Activated effector memory CD4-positive, alpha-beta T cell treated with Interleukin-2 at 50 U/mL for 16 hours (primary cell): ENCODE data around the gene STX2.
"Not testable (repeated sequence)": the region's sequence is repeated elsewhere in the genome, so short reads cannot be mapped to it uniquely, and the experiment has no call there.

ENCODE experiments used
- DNase-seq: peaks from one replicate; pipeline ENCODE4 v3.0.0-alpha.2; 2020

STX2 gene

DNA sequence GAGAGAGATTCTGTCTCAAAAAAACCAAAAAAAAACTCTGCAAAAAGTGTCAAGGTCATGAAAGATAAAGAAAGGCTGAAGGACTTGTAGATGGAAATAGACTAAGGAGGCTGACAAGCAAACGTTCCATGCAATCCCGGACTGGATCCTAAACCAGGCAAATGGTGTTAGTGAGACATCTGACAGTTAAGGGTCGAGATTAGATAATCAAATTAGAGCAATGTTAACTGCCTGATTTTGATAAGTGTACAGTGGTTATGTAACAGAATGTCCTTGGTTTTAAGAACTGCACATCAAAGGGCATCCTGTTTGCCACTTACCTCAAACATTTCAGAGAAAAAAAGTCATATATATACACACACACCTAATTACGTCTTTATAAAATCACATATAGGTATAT, 29.4 kb upstream of the STX2 start:
- no peak for DNase-seq

- no peak for DNase-seq
Observed at GRCh38 chr12:130863298-130863697, 24.2 kb upstream of the STX2 start.

DNA sequence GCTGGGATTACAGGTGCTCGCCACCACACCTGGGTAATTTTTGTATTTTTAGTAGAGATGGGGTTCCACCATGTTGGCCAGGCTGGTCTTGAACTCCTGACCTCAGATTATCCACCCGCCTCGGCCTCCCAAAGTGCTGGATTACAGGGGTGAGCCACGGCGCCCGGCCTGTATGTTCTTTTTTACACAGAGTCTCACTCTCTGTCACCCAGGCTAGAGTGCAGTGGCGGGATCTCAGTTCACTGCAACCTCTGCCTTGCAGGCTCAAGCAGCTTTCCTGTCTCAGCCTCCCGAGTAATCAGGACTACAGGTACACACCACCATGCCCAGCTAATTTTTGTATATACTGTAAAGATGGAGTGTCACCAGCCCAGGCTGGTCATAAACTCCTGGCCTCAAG, 23.7 kb upstream of the STX2 start:
- not testable (repeated sequence) for DNase-seq

- no peak for DNase-seq
Observed at GRCh38 chr12:130862161-130862560, 23.1 kb upstream of the STX2 start.

DNA sequence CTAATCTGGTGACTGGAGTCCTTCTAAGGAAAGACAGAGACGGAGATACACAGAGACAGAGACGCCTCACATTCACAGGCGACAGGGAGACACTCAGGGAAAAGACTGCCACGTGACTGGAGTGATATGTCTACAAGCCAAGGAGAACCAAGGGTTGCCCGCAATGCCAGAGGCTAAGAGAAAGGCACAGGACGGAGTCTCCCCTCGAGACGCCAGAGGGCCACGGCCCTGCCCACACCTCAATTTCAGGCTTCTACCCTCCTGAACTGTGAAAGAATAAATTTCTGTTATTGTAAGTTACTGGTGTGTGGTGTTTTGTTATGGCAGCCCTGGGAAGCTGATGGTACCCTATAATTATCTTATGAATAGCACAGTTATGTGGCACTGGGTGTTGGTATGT, 21.3 kb upstream of the STX2 start:
- DNase-seq = no peak

GRCh38 chr12:130859161-130859560, 20.1 kb upstream of the STX2 start:
- DNase-seq = no peak

DNA sequence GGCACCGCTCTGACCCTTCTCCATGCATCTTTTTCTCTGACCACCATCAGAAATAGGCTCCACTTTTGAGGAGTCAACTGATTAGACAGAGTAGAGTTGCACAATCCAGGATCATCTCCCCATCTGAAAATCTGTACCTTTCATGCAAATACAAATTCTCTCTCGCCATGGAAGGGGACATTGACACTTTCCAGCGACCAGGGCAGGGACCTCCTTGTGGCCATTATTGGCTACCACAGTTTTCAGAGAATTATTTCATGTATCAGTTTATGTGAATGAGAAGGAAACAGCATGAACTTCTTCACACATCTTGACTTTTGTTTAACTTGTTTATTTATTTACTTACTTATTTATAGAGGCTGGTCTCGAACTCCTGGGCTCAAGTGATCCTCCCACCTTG, 19.0 kb upstream of the STX2 start:
- DNase-seq = no peak

DNA sequence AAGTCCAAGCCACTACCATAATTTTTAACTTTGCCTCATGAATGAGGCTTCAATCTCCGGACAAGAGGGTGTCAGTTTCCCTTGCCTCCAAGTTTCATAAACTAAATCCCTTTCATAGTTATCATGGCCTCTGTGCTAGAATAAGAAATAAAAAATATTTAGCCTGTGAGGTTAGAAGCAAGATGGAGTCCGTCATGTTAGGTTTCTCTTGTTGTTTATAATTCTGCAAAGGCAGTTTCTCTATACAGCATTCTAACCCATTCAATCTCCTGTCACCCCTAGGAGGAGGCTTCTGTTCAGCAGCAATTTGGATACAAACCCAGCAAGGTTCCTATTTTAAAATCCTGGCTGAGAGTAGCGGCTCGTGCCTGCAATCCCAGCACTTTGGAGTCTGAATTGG, 17.0 kb upstream of the STX2 start:
- DNase-seq = no peak

- DNase-seq = no peak
Observed at GRCh38 chr12:130850418-130851021, 11.5 kb upstream of the STX2 start.

GRCh38 chr12:130849561-130850417, 10.7 kb upstream of the STX2 start:
- DNase-seq = no peak

DNA sequence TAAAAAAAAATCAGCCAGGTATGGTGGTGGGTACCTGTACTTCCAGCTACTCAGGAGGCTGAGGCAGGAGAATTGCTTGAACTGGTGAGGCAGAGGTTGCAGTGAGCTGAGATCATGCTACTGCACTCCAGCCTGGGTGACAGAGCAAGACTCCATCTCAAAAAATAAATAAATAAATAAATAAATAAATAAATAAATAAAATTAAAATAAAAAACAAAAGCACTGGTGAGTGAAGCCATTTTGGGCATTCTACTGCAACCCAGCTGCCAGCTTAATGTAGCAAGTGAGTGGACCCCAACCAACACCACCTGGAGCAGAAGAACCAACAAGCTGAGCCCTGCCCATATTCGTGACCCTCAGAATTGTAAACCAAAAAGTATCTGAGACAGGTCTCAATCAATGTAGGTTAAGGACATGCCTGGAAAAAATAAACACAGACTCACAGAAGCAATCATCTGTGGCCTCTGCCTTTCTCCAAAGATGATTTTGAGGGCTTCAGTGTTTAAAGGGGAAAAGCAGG, 9.8 kb upstream of the STX2 start:
- not testable (repeated sequence) for DNase-seq

- DNase-seq = not testable (repeated sequence)
Observed at GRCh38 chr12:130848105-130848504, 9.1 kb upstream of the STX2 start.

GRCh38 chr12:130847112-130847511, 8.1 kb upstream of the STX2 start:
- DNase-seq = no peak

- DNase-seq = no peak
Observed at GRCh38 chr12:130846369-130846768, 7.3 kb upstream of the STX2 start.

DNA sequence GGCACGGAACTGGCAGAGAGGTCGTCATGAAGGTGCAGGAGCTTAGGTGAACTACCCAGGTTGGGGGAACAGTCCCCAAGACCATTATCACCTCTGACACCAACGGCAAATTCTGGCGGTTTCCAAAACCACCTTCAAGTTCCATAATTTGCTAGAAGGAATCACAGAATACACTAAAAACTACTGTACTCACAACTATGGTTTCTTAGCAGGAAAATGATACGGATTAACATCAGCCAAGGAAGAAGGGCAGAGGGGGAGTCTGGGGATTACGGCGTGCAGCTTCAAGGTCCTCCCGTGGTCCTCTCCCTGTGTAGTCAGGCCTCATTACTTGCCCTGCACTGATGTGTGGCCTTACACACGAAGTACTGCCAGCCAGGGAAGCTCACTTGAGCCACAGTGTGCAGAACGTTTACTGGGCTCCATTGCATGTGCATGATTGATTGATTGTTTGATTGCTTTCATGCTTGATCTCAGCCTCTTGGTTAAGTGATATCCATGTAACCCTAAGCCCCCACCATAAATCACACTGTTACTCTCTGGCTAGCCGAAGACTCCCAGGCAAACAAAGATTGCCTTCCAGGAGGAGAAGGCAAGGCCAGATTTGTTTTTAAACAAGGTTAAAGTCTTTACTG, 837 bp upstream of the STX2 start:
- no peak for DNase-seq

GRCh38 chr12:130838284-130838950, 633 bp downstream of the STX2 start:
- DNase-seq = peak; percentile 16

GRCh38 chr12:130835436-130835835, 3.6 kb downstream of the STX2 start:
- DNase-seq = no peak

GRCh38 chr12:130835011-130835410, 4.0 kb downstream of the STX2 start:
- no peak for DNase-seq

- no peak for DNase-seq
Observed at GRCh38 chr12:130832561-130833209, 6.4 kb downstream of the STX2 start.

GRCh38 chr12:130831876-130832405, 7.1 kb downstream of the STX2 start:
- DNase-seq = no peak

DNA sequence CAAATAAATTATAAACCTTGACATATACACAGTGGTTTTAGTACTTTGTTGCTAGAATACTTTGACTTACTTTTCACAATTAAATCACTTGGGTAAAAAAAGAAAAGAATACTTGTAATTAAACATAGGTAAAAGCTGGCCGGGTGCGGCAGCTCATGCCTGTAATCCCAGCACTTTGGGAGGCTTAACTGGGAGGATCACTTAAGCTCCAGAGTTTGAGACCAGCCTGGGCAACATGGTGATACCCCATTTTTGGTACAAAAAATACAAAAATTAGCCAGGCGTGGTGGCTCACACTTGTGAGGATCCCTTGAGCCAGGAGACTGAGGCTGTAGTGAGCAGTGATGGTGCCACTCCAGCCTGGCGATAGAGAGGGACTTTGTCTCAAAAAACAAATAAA, 7.8 kb downstream of the STX2 start:
- no peak for DNase-seq

DNA sequence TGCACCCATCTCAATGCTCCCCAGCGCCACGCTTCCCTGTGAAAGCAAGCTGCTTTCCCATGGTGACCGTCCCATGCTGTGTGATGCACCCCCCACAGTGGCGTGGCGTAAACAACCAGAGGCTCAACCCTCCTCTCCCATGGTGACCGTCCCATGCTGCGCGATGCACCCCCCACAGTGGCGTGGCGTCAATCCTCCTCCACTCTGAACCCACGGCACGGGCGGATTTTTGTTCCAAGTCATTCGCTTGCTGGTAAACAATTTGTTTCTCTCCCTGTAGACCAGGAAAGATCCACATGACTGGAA, 8.9 kb downstream of the STX2 start:
- no peak for DNase-seq
